Cardiac fibroblast (primary cell): Measurements from ENCODE around the gene POLR2L.

ENCODE experiments used
- DNase-seq, 2 donors: peaks; one replicate each; pipeline versions ENCODE4 v3.0.0 to v3.0.0-alpha.2; 2010; ENCODE audit warnings: low read depth in 2 of 2
- H3K4me3 ChIP-seq, 2 donors: replicated peaks in 1 of 2; 1 replicate in 1 of 2; 2 replicates in 1 of 2; pipeline ENCODE4 v1.5.1; 2011; ENCODE audit warnings: low read depth in 2 of 2, low read length in 2 of 2, mild to moderate bottlenecking in 2 of 2, moderate library complexity in 1 of 2
- CTCF ChIP-seq: IDR thresholded peaks from one replicate; pipeline ENCODE4 v1.5.1; 2011; ENCODE audit warnings: low read depth, mild to moderate bottlenecking, low read length, inconsistent platforms

Gene POLR2L

GRCh38 chr11:842370-843002, at the start of gene POLR2L, which contains the start of gene TSPAN4:
Gene POLR2L, minus strand, starts transcription at chr11:842529. Its CDS starts 21 bp downstream, at chr11:842508.
Gene TSPAN4, plus strand, starts transcription at chr11:842852. Its CDS starts 7,453 bp downstream, at chr11:850305.
- no peak for TF ChIP-seq CTCF
- peak within 1 kb of the TSS; percentile 73 to 92 for H3K4me3 ChIP-seq

DNA sequence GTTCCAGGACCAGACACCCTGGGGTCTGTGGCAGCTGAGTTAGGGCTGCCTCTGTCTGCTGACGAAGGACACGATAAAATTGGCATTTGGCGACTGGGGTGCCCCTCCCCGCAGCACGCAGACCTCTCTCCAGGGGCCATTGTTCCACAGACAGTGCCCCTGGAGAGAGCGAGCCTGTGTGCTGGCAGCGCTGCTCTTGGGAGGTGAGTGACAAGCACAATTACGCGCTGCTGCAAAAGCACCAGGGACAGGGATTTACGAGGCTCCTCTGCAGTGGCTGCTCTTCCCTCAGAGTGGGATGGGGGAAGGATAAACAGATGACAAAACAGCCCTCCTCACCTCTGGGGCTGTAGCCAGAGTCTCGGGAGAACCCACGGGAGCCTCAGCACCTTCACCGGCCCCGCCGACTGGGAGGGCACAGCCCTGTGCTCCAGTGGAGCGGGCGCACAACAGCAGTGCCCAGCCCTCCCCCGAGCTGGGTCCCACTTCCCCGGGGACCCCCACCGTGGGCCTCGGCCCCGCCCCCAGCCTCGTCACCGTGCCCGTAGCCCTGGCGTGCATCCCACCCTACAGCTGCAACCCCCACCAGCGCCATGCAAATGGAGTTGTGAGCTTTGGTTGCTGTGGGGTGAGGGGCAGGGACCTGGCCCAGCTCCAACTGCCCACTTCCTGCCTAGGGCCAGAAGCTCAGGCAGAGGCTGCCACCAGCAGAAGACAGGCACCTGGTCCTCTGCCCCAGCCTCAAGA, 48.6 kb upstream of the POLR2L start:
- DNase-seq: no peak
- no peak for TF ChIP-seq CTCF
- H3K4me3 ChIP-seq: no peak overlapping the region

More at GRCh38 chr11:842370-843002, at the start of gene POLR2L, which contains the start of gene TSPAN4:
- peak; percentile 91 to 94 for DNase-seq

- DNase-seq: no peak
- H3K4me3 ChIP-seq: no peak overlapping the region
- no peak for TF ChIP-seq CTCF
Measured at GRCh38 chr11:889687-890475, 47.6 kb upstream of the POLR2L start.

- TF ChIP-seq CTCF: no peak
- DNase-seq: no peak
- no peak overlapping the region for H3K4me3 ChIP-seq
Measured at GRCh38 chr11:889257-889656, 46.9 kb upstream of the POLR2L start.

DNA sequence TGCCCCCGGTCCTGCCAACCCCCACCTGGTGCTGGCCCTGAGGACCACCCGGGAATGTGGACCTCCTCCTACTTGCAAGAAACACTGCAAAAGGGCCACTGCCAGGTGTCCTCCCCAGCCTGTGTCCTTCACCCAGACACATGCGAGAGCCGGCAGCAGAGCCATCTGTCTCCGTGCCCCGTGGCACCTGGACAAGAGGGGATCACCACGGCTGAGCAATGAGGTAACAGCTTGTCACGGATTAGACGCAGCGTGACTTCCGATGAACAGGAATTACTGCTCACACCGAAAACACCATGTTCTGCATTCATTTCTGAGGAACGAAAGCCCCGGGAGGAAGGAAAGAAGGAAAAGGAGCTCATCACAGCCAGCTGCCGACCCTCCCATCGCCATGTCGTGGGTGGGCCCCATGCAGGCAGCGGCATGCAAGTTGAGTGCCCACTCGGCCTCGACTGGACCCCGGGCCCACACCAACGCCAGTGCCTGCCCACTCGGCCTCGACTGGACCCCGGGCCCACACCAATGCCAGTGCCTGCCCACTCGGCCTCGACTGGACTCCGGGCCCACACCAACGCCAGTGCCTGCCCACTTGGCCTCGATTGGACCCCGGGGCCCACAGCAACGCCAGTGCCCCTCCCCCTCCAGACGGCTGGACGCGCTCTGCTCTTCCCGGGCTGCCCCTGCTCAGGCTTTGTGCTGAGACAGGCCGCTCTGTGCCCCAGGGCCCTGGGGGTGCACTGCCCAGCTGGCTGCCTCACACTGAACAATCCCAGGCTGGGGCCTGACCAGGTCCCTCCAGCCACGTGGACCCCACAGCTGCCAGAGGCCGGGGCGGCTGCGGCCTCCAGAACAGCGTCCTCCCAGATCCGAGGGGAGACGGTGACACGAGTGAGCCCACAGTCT, 46.2 kb upstream of the POLR2L start:
- TF ChIP-seq CTCF: no peak
- no peak overlapping the region for H3K4me3 ChIP-seq
- no peak for DNase-seq

- H3K4me3 ChIP-seq: no peak overlapping the region
- TF ChIP-seq CTCF: no peak
- no peak for DNase-seq
Measured at GRCh38 chr11:887589-887988, 45.3 kb upstream of the POLR2L start.
